Measurements from ENCODE around the gene MBNL3. TPM values are rescaled to one million over a fixed set of nuclear protein-coding genes. Genes with fewer than 3 reads are reported as not detected.

Gene MBNL3
- 31.8 TPM for total RNA-seq

DNA sequence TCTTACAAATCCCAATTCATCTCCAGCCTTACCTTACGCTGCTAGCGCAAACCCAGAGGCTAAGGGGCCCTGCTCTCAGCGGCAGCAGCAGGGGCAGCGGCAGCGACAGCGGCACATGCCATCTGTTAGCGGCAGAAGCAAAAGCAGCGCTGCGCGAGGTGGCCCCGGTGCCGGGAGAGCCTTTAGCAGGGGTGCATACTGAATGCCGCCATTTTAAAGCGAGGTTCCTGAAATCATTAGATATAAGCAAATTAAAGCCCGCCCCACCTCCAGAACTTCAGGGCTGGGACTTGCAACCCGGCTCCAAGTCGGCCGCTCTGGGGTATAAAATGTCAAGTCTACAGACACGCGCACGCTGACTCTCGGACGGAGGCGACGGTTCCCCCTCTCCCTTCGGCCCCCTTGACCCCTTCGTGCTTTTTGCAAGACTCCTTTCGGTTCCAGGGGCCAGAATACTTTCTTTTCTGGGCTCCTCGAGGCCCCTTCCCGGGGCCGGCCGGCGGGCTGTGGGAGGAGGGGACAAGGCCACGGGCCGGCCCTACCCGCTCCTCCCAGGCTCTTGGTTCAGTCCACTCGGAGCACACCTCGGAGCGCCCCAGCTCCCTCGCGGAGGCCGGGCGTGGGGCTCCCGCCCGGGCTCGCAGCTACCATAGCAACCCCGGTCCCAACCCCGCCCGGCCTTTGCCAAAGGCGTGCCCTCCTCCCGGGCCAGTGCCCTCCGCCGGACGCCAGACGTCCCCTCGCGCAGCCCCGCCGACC, at the start of gene MBNL3:
MBNL3 (minus strand) TSS at position 220 of the 759 bp plus-strand sequence. CDS start 49,427 bp downstream, outside the sequence.
- DNase-seq (ENCODE audit: low read depth in 2 of 3, low spot score in 2 of 3), result peak in 2 of 3 donors; percentile 71 to 78

GRCh38 chrX:132533409-132533808, 44.6 kb upstream of the MBNL3 start:
- DNase-seq (ENCODE audit: low read depth in 2 of 3, low spot score in 2 of 3), result no peak

DNA sequence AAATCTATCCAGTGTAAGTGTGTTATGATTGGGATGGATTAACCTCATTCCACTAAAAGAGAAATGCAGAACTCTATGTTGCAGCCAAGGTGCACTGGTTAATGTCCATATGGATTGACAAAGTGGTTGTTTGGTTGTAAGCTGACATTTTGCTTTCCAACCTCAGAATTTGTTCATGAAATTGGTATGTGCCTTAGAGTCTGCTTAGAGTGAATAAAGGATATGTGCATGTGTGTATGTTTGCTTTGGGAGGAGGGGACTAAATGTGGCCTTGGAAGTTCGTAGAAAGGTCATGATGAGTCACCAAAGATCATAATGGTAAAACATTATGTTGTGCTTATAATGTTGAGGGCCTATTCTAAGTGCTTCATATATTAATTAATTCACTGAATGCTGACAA, 44.1 kb upstream of the MBNL3 start:
- no peak for DNase-seq (ENCODE audit: low read depth in 2 of 3, low spot score in 2 of 3)

GRCh38 chrX:132532097-132532496, 43.3 kb upstream of the MBNL3 start:
- DNase-seq (ENCODE audit: low read depth in 2 of 3, low spot score in 2 of 3), result no peak

DNA sequence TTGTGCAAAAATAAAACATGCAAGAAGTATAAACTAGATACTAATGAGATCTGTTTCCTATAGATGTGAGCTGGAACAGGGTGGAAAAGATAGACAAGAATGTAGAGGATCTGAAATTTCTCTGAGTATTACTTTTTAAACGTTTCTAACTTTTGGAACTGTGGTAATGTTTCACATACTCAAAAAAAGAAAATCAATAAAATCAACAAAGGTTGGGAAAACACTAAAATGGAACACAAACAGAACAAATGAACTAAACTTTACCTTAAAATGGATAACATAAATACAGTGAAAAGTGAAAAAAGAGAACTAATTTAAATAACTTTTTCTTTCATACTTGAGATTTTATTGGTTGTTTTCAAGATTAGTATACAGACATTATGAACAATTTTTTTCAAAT, 32.0 kb upstream of the MBNL3 start:
- no peak for DNase-seq (ENCODE audit: low read depth in 2 of 3, low spot score in 2 of 3)

GRCh38 chrX:132520213-132520612, 31.4 kb upstream of the MBNL3 start:
- DNase-seq (ENCODE audit: low read depth in 2 of 3, low spot score in 2 of 3), result no peak

DNA sequence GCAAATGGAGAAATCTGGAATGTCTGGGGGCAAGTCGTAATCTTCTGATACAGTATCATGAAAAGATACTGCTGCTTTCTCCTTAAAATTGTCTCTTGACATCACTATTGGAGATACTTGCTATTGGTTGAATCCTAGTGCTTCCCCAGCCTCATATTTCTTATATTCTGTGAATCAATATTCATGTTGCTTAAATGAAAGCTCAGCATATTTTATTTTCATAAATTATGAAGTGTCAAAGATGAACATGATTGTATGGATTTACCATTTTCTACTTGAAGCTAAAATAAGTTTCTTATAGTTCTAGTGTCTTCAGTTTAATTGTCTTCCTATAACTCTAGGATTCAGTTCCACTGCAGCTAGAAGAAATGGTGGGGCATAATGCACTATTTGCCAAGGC, 29.6 kb upstream of the MBNL3 start:
- DNase-seq (ENCODE audit: low read depth in 2 of 3, low spot score in 2 of 3), result no peak

- no peak for DNase-seq (ENCODE audit: low read depth in 2 of 3, low spot score in 2 of 3)
Observed at GRCh38 chrX:132508834-132509233, 20.0 kb upstream of the MBNL3 start.

DNA sequence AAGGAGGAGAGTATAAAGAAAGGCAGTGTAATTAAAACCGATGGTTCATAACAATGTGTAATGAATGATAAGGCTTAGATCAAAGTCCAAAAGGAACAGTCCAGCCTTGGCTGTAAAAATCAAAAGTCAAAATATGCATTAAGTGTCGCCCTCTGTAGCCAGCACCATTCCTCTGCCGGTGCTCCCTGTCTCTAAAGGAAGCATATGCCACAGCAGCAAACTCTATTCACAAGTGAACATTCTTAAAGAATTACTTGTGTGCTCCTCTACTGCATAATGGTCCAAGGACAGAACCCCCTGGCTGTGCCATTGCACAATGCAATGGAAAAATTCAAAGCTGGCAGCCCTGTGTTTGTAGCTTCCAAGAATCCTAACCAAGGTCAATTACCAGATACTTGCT, 16.3 kb upstream of the MBNL3 start:
- DNase-seq (ENCODE audit: low read depth in 2 of 3, low spot score in 2 of 3), result no peak

DNA sequence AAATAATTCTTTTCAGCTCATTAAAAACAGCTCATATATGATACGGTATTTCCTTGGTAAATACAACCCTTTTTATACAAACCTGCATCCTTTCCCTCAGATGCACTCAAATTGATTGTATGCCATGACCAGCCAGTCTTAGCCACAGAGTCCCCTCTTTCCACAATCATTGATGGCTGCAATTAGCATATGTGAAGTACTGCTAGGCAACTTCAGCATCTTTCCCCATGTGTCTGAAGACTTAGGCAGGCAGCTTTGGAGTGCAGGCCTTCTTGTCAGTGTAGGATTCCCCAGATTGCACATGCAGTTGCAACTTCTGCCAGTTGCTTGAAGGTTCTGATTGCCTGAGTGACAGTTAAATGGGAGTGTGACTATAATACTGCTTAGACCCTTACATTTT, 15.6 kb upstream of the MBNL3 start:
- no peak for DNase-seq (ENCODE audit: low read depth in 2 of 3, low spot score in 2 of 3)

DNA sequence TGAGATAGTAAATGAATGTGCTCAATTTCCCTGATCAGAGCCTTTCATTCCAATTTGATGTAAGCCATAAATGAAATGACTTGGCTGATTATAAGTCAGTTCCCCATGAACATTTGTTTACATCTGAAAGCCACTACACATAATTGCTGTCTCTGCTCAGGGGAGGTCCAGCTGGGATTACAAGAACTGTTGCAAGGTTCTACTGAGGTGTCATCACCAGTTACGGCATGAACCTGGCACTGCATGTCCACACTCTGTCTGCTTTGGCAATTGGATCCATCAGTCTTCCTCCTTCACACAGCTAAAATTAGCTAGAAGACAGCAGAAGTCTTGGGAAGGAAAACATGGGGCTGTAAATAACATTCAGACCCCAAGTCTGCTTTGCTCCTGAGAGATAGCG, 12.8 kb upstream of the MBNL3 start:
- DNase-seq (ENCODE audit: low read depth in 2 of 3, low spot score in 2 of 3), result no peak

DNA sequence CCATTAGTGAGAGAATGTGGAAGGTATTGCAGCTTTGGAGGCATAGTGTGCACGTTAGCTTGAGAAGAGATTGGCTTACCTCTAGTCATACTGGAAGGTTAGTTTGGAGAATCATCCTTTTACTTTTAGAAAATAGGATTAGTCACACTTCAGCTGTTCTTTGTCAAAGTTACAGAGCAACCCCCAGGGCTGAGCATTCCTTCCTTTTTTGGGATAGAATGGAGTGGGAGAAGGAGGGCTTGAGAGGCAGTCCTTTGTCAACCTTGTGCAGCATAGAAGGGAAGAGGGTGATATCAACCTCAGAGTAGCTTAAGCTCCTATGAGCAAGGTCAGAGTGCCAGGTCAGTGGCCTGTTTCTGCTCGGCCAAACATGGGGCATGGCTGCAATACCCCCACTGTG, 8.6 kb upstream of the MBNL3 start:
- no peak for DNase-seq (ENCODE audit: low read depth in 2 of 3, low spot score in 2 of 3)

GRCh38 chrX:132493095-132493494, 4.3 kb upstream of the MBNL3 start:
- no peak for DNase-seq (ENCODE audit: low read depth in 2 of 3, low spot score in 2 of 3)

DNA sequence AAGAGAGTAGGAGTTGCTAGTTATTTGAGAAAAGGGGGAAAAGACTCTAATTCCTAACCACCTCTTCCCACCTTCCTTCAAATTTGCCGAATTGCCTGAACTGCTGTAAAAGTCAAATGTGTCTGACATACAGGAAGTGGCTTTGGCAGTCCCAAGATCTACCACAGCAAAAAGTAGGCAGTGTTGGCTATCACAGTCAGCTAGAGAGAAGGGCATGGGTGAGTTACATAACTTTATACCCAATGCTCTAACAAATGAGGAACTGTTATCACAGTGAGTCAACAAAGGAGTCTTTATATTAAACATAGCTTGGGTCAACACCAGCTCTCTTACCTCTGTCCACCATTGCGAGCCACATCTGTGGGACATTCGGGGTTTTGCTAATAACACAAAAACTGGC, 2.4 kb upstream of the MBNL3 start:
- peak in 2 of 3 donors; percentile 66 to 80 for DNase-seq (ENCODE audit: low read depth in 2 of 3, low spot score in 2 of 3)

DNA sequence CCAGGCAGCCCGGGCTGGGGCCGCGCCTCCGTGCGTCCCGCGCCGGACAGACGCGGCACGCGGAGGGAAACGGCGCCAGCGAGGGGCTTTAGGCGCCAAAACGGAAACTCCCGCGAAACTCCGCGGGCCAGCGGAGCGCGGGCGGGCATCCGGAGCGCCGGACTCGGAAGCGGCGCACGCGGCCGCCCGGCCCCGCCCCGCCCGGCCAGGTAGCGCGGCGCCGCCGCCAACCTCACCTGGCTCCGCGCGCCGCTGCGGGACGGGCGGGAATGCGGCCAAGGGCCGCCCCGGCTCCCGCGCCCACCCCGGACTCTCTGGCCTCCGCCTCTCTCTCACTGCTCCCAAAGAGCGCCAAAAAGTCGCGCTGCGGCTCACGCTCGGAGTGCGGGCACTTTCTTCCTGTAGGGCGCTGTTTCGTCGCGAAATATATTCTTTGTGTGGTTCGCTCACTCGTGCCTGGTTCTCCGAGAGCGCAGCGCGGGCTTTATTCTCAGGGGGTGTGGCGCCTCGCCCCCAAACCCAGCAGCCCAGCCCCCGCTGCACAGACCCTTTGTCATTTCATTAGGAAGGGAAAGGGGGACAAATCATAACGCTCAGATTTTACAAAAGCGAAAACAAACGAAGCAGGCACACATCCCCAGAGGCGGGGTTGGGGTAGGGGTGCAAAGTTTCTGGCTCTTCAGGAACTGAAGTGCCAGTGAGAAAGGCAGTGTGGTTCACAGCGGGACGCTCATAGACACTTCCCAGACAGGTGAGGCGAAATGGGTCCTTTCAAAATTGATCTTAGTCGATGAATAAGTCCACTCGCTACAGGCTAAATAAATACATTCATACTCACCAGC, 961 bp upstream of the MBNL3 start:
- peak in 2 of 3 donors; percentile 50 to 72 for DNase-seq (ENCODE audit: low read depth in 2 of 3, low spot score in 2 of 3)

- DNase-seq (ENCODE audit: low read depth in 2 of 3, low spot score in 2 of 3), result peak in 2 of 3 donors; percentile 70 to 84
Observed at GRCh38 chrX:132488180-132488705, 595 bp downstream of the MBNL3 start.

- DNase-seq (ENCODE audit: low read depth in 2 of 3, low spot score in 2 of 3), result no peak
Observed at GRCh38 chrX:132486599-132487178, 2.1 kb downstream of the MBNL3 start.

DNA sequence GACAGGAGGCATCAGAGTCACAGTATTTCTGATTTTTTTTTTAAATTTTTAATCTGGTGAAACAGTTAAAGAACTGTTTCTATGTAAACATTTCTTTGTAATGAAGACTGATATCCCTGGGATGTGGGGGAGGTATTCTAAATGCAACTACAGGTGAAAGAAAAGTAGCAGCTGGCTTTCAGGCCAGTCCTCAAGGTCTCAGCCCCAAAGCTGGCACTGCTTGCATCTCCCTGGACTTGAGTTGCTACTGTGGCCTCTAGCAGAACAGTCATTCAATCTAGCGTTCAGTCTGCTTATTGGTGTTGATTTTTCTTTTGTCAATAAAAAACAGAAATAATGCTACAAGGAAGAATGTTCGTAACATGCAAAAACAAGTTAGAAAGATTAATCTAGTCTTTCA, 4.9 kb downstream of the MBNL3 start:
- DNase-seq (ENCODE audit: low read depth in 2 of 3, low spot score in 2 of 3), result no peak

DNA sequence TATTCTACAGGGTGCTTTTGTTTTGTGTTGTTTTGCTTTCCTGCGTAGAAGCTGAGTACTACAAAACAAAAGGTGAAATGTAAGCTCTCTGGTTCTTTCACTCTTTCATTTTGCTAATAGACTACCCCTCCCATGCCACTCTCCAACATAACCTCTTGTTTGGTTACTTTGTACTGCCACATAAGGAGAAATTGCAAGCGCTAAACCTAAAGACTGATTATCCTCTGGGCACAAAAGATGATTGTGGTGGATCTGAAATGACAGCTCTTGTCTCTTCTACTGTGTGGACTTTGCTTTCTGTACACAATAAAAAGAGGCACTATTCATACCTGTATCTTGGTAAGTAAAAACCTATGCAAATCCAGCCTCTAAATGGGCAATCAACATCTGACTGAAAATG, 5.3 kb downstream of the MBNL3 start:
- no peak for DNase-seq (ENCODE audit: low read depth in 2 of 3, low spot score in 2 of 3)

GRCh38 chrX:132482632-132483031, 6.2 kb downstream of the MBNL3 start:
- no peak for DNase-seq (ENCODE audit: low read depth in 2 of 3, low spot score in 2 of 3)

GRCh38 chrX:132481449-132481848, 7.4 kb downstream of the MBNL3 start:
- DNase-seq (ENCODE audit: low read depth in 2 of 3, low spot score in 2 of 3), result no peak
